HepG2 (cell line): ENCODE data around the gene ZPR1. TPM values are rescaled to one million over a fixed set of nuclear protein-coding genes. Genes with fewer than 3 reads are reported as not detected.

Experiments
- AGO1 ChIP-seq: fragments of 200-400 bp; formaldehyde crosslinking; IDR thresholded peaks from 2 replicates; pipeline ENCODE4 v1.6.1; 2017; ENCODE audit warnings: mild to moderate bottlenecking, low read depth, low read length, moderate library complexity; ENCODE audit not compliant: poor library complexity, severe bottlenecking
- BCL3 ChIP-seq: sonication (generic); formaldehyde crosslinking; IDR thresholded peaks from 2 replicates; pipeline ENCODE4 v1.5.1; 2020; ENCODE audit warnings: mild to moderate bottlenecking, missing genetic modification reagents, moderate library complexity
- CHD4 ChIP-seq: fragments of 200-600 bp; sonication (generic); IDR thresholded peaks from 2 replicates; pipeline ENCODE4 v1.7.0; 2017; ENCODE audit warnings: mild to moderate bottlenecking, low read length, borderline replicate concordance
- KDM5B ChIP-seq: sonication (generic); formaldehyde crosslinking; IDR thresholded peaks from 2 replicates; pipeline ENCODE4 v1.4.0; 2020; ENCODE audit warnings: missing genetic modification reagents, mild to moderate bottlenecking, borderline replicate concordance
- KIAA2018 ChIP-seq: sonication (generic); formaldehyde crosslinking; IDR thresholded peaks from 2 replicates; pipeline ENCODE4 v1.5.0; 2020; ENCODE audit warnings: mild to moderate bottlenecking, missing genetic modification reagents, borderline replicate concordance
- MBNL3 ChIP-seq: fragments of 250-450 bp; sonication (Bioruptor Pico); conservative IDR thresholded peaks from 2 replicates; pipeline ENCODE4 v1.8.0; 2022; ENCODE audit warnings: mild to moderate bottlenecking, inconsistent platforms
- ZC3H13 ChIP-seq: sonication (generic); formaldehyde crosslinking; IDR thresholded peaks from 2 replicates; pipeline ENCODE4 v1.8.1; 2023; ENCODE audit warnings: mild to moderate bottlenecking, missing genetic modification reagents, moderate library complexity
- ZNF318 ChIP-seq: sonication (generic); formaldehyde crosslinking; IDR thresholded peaks from 2 replicates; pipeline ENCODE4 v1.4.0; 2020; ENCODE audit warnings: mild to moderate bottlenecking, missing genetic modification reagents
- ZNF792 ChIP-seq: IDR thresholded peaks from 2 replicates; pipeline ENCODE4 v1.6.1; 2016
- polyA plus RNA-seq, 8 experiments: library from polyadenylated mRNA; depleted of rRNA in 3 of 8; stranded (reverse) in 7 of 8; unstranded in 1 of 8; fragments of >200 nt; fragmentation: Illumina TruSeq in 4 of 8; extraction: Trizol in 4 of 8; gene quantifications; 2 replicates each; pipeline versions ENCODE4 v1.2.1 to v1.2.3, GENCODE V29; 2011 to 2016; ENCODE audit warnings: low read depth in 4 of 8, missing spikeins in 1 of 8, mixed read lengths in 1 of 8; ENCODE audit not compliant: insufficient read depth in 1 of 8
- total RNA-seq, 5 experiments: library from RNA; depleted of rRNA; stranded (reverse); fragments of >200 nt; fragmentation: Illumina TruSeq; extraction: Trizol; gene quantifications; 2 replicates each; pipeline ENCODE4 v1.2.3, GENCODE V29; 2016; ENCODE audit warnings: low read depth in 1 of 5

The ZPR1 gene
- total and polyA plus RNA-seq, 2 of the 13 experiments (the other 11 are each of a cell fraction or from before 2014, with no cell fraction given), result 40.0 to 79.3 TPM

- no peak for TF ChIP-seq ZNF318 (CRISPR knock-in tag)
- TF ChIP-seq ZNF792 (CRISPR knock-in tag), result no peak
- peak; percentile 18; the same call in 1 of the 2 replicates for TF ChIP-seq BCL3 (CRISPR knock-in tag)
- no peak for TF ChIP-seq CHD4
- no peak for TF ChIP-seq KIAA2018 (CRISPR knock-in tag)
- no peak for TF ChIP-seq AGO1
- no peak; the same call in 1 of the 2 replicates for TF ChIP-seq ZC3H13
- no peak for TF ChIP-seq MBNL3 (CRISPR knock-in tag)
- TF ChIP-seq KDM5B (CRISPR knock-in tag), result peak; percentile 51; the same call in 1 of the 2 replicates
Measured at GRCh38 chr11:116835791-116836631, 48.2 kb upstream of the ZPR1 start (continued).
